Esophagus muscularis mucosa (tissue), 4 donors: Measurements from ENCODE around the gene PLXNB1. TPM values are rescaled to one million over a fixed set of nuclear protein-coding genes. Genes with fewer than 3 reads are reported as not detected.

ENCODE experiments used
- DNase-seq: peaks from one replicate; pipeline ENCODE4 v3.0.0-alpha.2; 2017; ENCODE audit errors: extremely low spot score
- H3K27ac ChIP-seq, 4 donors: fragments of 200-600 bp; sonication (generic); replicated peaks in 1 of 4; 1 replicate in 3 of 4; 2 replicates in 1 of 4; pipeline ENCODE4 v1.5.1; 2016 to 2019; ENCODE audit warnings: mild to moderate bottlenecking in 1 of 4
- H3K27me3 ChIP-seq, 4 donors: fragments of 200-600 bp; sonication (generic); one replicate each; pipeline versions ENCODE4 v1.5.1 to v1.6.0; 2016 to 2019
- H3K36me3 ChIP-seq, 4 donors: fragments of 200-600 bp; sonication (generic); one replicate each; pipeline ENCODE4 v1.5.1; 2016 to 2019
- H3K4me1 ChIP-seq, 4 donors: fragments of 200-600 bp; sonication (generic); one replicate each; pipeline ENCODE4 v1.5.1; 2016 to 2019
- H3K4me3 ChIP-seq, 4 donors: fragments of 200-600 bp; sonication (generic); 1 replicate in 2 of 4; 2 replicates in 2 of 4; pipeline ENCODE4 v1.5.1; 2016 to 2019; ENCODE audit warnings: mild to moderate bottlenecking in 4 of 4, moderate library complexity in 1 of 4
- H3K9me3 ChIP-seq, 4 donors: fragments of 200-600 bp; sonication (generic); 1 replicate in 3 of 4; 2 replicates in 1 of 4; pipeline ENCODE4 v1.5.1; 2016 to 2019
- CTCF ChIP-seq, 3 experiments: fragments of 200-600 bp in 2 of 3; fragments of 450-650 bp in 1 of 3; sonication (generic) in 2 of 3; IDR thresholded peaks; one replicate each; pipeline ENCODE4 v1.5.1; 2017 to 2019; ENCODE audit warnings: antibody characterized with exemption in 3 of 3, mild to moderate bottlenecking in 2 of 3, moderate library complexity in 1 of 3
- EP300 ChIP-seq: sonication (generic); formaldehyde crosslinking; IDR thresholded peaks from one replicate; pipeline ENCODE4 v1.6.1; 2017; ENCODE audit warnings: antibody characterized with exemption
- POLR2A ChIP-seq: fragments of 450-650 bp; IDR thresholded peaks from one replicate; pipeline ENCODE4 v1.6.1; 2017; ENCODE audit warnings: antibody characterized with exemption, moderate library complexity, mild to moderate bottlenecking, low read depth
- POLR2AphosphoS5 ChIP-seq, 2 donors: sonication (generic); formaldehyde crosslinking; IDR thresholded peaks; one replicate each; pipeline ENCODE4 v1.6.1; 2017; ENCODE audit warnings: antibody characterized with exemption in 2 of 2
- WGBS: methylation state at CpG from one replicate; pipeline ENCODE4 v1.1.5; 2018; 5-methylcytosine and 5-hydroxymethylcytosine counted together
- intact Hi-C: fragments of 100-400 bp; cut with DNase I; formaldehyde crosslinking; loops from one replicate; pipeline ENCODE4 v1.15.1; 2023
- small RNA-seq, 3 donors: library from RNA; depleted of rRNA; stranded (forward); fragments of <200 nt; gene quantifications; one replicate each; pipeline ENCODE3, GENCODE V24; 2016
- total RNA-seq, 4 donors: library from RNA; depleted of rRNA; stranded (reverse); fragments of >200 nt; gene quantifications; one replicate each; pipeline versions ENCODE4 v1.1.0 to v1.2.1, GENCODE V29; 2016

PLXNB1 gene
- total RNA-seq, 4 donors from 2014 or later: 120 to 200 (median 152) TPM

GRCh38 chr3:48361928-48362327 is 68.0 kb downstream of the PLXNB1 start:
- no peaks in the 10 kb centered on the region for H3K4me1 ChIP-seq
- peaks cover 0 to 11% (median 0%) of the 10 kb centered on the region in 4 donors for H3K27me3 ChIP-seq
- H3K4me3 ChIP-seq: no peak overlapping the region
- no peak for TF ChIP-seq POLR2A
- TF ChIP-seq CTCF (IDR thresholded peaks at IDR 0.05): no peak
- no peak for TF ChIP-seq POLR2AphosphoS5 (IDR thresholded peaks at IDR 0.05)
- TF ChIP-seq EP300: no peak
- H3K36me3 ChIP-seq: no peaks in the 10 kb centered on the region
- no peak overlapping the region for H3K27ac ChIP-seq
- DNase-seq: no peak
- peaks cover 0 to 5% (median 0%) of the 10 kb centered on the region in 4 donors for H3K9me3 ChIP-seq
- intact Hi-C loops: no loop called here

GRCh38 chr3:48356419-48356818 is 73.5 kb downstream of the PLXNB1 start:
- no peak for DNase-seq
- peaks cover 0 to 11% (median 0%) of the 10 kb centered on the region in 4 donors for H3K27me3 ChIP-seq
- 83% methylated on average over 1 of the region's 1 CpG for whole genome bisulfite sequencing
- no peak overlapping the region for H3K27ac ChIP-seq
- H3K4me3 ChIP-seq: no peak overlapping the region
- H3K4me1 ChIP-seq: no peaks in the 10 kb centered on the region
- no peaks in the 10 kb centered on the region for H3K36me3 ChIP-seq
- H3K9me3 ChIP-seq: no peaks in the 10 kb centered on the region
- TF ChIP-seq CTCF (IDR thresholded peaks at IDR 0.05): no peak
- TF ChIP-seq POLR2A: no peak
- no peak for TF ChIP-seq POLR2AphosphoS5 (IDR thresholded peaks at IDR 0.05)
- TF ChIP-seq EP300: no peak
- intact Hi-C loops: no loop called here

- no peak for DNase-seq
- intact Hi-C loops: no loop called here
- H3K4me3 ChIP-seq: no peak overlapping the region
- H3K27ac ChIP-seq: no peak overlapping the region
- H3K9me3 ChIP-seq: no peaks in the 10 kb centered on the region
- H3K36me3 ChIP-seq: no peaks in the 10 kb centered on the region
- no peaks in the 10 kb centered on the region for H3K4me1 ChIP-seq
- peaks cover 0 to 11% (median 0%) of the 10 kb centered on the region in 4 donors for H3K27me3 ChIP-seq
- no peak for TF ChIP-seq POLR2A
- no peak for TF ChIP-seq POLR2AphosphoS5 (IDR thresholded peaks at IDR 0.05)
- no peak for TF ChIP-seq CTCF (IDR thresholded peaks at IDR 0.05)
- TF ChIP-seq EP300: no peak
- WGBS: 93% methylated on average over 4 of the region's 4 CpGs
Observed at GRCh38 chr3:48353987-48354386, 75.9 kb downstream of the PLXNB1 start.

Small RNAs within 50 kb of the gene (small RNA-seq; reads per million reads assigned to genes)
- 0 reads per million in 3 donors for gene RN7SL321P

Other genes starting within 250 kb of the PLXNB1 start
- gene CDC25A, start 241.7 kb downstream of the PLXNB1 start, total RNA-seq: 1 to 10 TPM in 1 of 4 donors, under 1 TPM in 2, not detected in 1; 0.33 to 1.3 (median 0.97) TPM
- gene CAMP, start 206.6 kb downstream of the PLXNB1 start, total RNA-seq: under 1 TPM in 2 of 4 donors, not detected in 2; 0.65 to 0.83 TPM
- 1 to 10 TPM; 5.4 to 9.3 (median 7.2) TPM for gene ZNF589, start 189.0 kb downstream of the PLXNB1 start, total RNA-seq
- gene NME6, start 128.7 kb downstream of the PLXNB1 start, total RNA-seq: 10 to 100 TPM; 16.2 to 29.7 (median 24.3) TPM
- gene SPINK8, start 96.4 kb downstream of the PLXNB1 start, total RNA-seq: not detected
- under 1 TPM in 1 of 4 donors, not detected in 3; 0.65 TPM for gene FBXW12, start 57.9 kb downstream of the PLXNB1 start, total RNA-seq
- 10 to 100 TPM; 15.6 to 26.6 (median 23.0) TPM for gene CCDC51, start 10.0 kb upstream of the PLXNB1 start, total RNA-seq
- gene TMA7, start 10.2 kb upstream of the PLXNB1 start, total RNA-seq: 100 to 1,000 TPM; 167 to 270 (median 205) TPM
- gene ATRIP, start 16.7 kb upstream of the PLXNB1 start, total RNA-seq: 1 to 10 TPM; 4.2 to 8.5 (median 5.3) TPM
- 100 to 1,000 TPM; 101 to 158 (median 148) TPM for gene SHISA5, start 74.1 kb upstream of the PLXNB1 start, total RNA-seq
- gene PFKFB4, start 126.7 kb upstream of the PLXNB1 start, total RNA-seq: 1 to 10 TPM; 1.8 to 2.9 (median 1.9) TPM
- gene UCN2, start 133.7 kb upstream of the PLXNB1 start, total RNA-seq: not detected
- 1 to 10 TPM; 1.2 to 2.9 (median 2.1) TPM for gene COL7A1, start 165.2 kb upstream of the PLXNB1 start, total RNA-seq
- 100 to 1,000 TPM; 265 to 340 (median 295) TPM for gene UQCRC1, start 179.6 kb upstream of the PLXNB1 start, total RNA-seq
- not detected for gene TMEM89, start 191.7 kb upstream of the PLXNB1 start, total RNA-seq
- 10 to 100 TPM in 2 of 4 donors, 1 to 10 TPM in 2; 6.1 to 11.7 (median 8.8) TPM for gene SLC26A6, start 205.4 kb upstream of the PLXNB1 start, total RNA-seq
- 1 to 10 TPM in 1 of 4 donors, under 1 TPM in 3; 0.33 to 1.3 (median 0.63) TPM for gene CELSR3, start 232.8 kb upstream of the PLXNB1 start, total RNA-seq